Mucosa of descending colon (tissue), 3 donors: ENCODE results near the gene IL24. TPM values are rescaled to one million over a fixed set of nuclear protein-coding genes. Genes with fewer than 3 reads are reported as not detected.
A peak's percentile ranks its signal among the peaks of the same experiment; 100 is the strongest.

Experiments
- ATAC-seq: fragments of 200-7000 bp; cut with Tn5 transposase; one replicate; pipeline ENCODE4 v1.9.1; 2020; ENCODE audit warnings: mild to moderate bottlenecking, moderate library complexity
- DNase-seq, 3 donors: peaks; one replicate each; pipeline ENCODE4 v3.0.0-alpha.2; 2020
- H3K36me3 ChIP-seq: fragments of 200-600 bp; one replicate; pipeline ENCODE4 v1.8.0; 2021; ENCODE audit warnings: low read depth, mild to moderate bottlenecking
- H3K4me1 ChIP-seq: fragments of 200-600 bp; one replicate; pipeline ENCODE4 v1.8.0; 2021; ENCODE audit warnings: low read depth, mild to moderate bottlenecking
- H3K4me3 ChIP-seq: fragments of 200-600 bp; one replicate; pipeline ENCODE4 v1.8.0; 2021; ENCODE audit warnings: mild to moderate bottlenecking
- H3K9me3 ChIP-seq: fragments of 200-600 bp; one replicate; pipeline ENCODE4 v1.8.0; 2021; ENCODE audit warnings: mild to moderate bottlenecking
- intact Hi-C, 2 donors: fragments of 100-400 bp; cut with DNase I in 1 of 2; cut with micrococcal nuclease in 1 of 2; formaldehyde crosslinking; loops; one replicate each; pipeline versions ENCODE4 v1.11.0 to v1.11.1; 2022; cut with DNase I, micrococcal nuclease
- total RNA-seq, 3 donors: library from RNA; stranded (reverse); fragmentation: NEBNext Ultra II Directional in 2 of 3; extraction: Animal tissue kit (Norgen Biotek cat#: 25700) in 2 of 3; gene quantifications; one replicate each; pipeline versions ENCODE4 v1.2.1 to v1.2.4, GENCODE V29; 2021 to 2023
- TF ChIP-seq, protein P1 (sequence below): fragments of 200-600 bp; IDR thresholded peaks from one replicate; pipeline ENCODE4 v1.8.0; 2022; ENCODE audit warnings: antibody characterized with exemption, mild to moderate bottlenecking
- donor health status: DM: no; HTN: no; CAD: no; lungs with moderate emphysema.
- donor health status: DM: no; HTN: no; CAD: no.
- donor health status: DM: no; HTN: yes; CAD: no.

IL24 gene
- total RNA-seq, 3 donors from 2014 or later: not detected

DNA sequence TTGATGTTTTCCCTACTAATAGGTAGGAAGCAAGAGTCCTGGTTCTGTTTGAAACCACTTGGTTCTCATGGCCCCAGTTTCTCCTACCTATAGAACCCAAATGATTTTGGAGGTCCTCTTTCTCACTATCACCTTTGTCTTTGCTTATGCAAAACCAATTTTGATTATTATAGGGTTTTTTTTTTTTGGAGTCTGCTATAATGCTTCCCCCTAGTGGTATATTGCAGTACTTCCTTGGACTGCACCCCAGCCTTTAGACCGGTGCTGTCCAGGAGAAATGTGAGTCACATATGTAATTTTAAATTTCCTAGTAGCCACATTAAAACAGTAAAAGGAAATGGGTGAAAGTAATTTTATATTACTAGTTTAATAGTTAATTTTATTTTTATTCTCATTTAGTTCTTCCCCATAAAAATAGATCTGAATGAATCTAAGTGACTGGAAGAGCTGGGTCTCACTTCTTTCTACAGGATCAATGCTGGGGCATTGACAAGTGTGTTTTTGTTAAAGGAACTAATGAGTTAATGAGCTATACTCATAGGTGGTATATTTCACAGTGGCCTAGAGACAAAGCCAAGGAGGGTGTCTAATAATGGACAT, 13.9 kb downstream of the IL24 start:
- peak; percentile 50 for ATAC-seq
- DNase-seq: peak in 1 of 3 donors; percentile 60
- intact Hi-C loops: loop anchor here (5.0 to 10.0 kb wide), 4 partner anchors 99 to 276 kb away; partner anchors contain the start of gene DYRK3 (in 1 of the 2)

DNA sequence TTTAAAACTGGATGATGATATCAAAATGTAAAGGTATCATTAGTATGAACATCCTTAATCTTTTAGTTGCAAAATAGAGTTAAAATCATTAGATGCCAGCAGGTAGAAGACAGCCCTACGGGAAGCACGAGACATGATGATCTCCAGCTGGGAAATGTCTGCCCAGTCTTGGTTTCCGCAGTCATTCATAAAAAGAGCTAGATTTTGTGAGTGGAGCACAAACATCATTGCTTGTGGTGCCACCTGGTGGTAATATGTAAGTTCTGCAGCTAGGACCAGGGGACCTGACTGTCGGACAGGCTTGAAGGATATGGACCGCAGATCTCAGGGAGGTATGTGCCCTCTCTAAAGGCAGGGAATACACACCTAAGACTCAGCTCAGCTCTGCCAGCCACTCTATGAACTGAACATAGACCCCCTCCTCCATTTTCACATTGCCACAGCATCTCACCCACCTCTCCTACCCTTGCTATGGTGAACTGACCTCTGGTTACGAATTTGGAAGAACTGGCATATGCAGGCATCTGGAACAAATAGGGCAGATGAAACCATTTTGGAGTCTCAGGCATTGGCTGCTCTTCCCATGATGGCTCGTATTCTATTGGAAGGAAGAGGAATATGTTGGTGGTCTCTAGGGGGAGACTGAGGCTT, 15.3 kb downstream of the IL24 start:
- peak; percentile 65 for ATAC-seq
- TF ChIP-seq, protein P1, sequence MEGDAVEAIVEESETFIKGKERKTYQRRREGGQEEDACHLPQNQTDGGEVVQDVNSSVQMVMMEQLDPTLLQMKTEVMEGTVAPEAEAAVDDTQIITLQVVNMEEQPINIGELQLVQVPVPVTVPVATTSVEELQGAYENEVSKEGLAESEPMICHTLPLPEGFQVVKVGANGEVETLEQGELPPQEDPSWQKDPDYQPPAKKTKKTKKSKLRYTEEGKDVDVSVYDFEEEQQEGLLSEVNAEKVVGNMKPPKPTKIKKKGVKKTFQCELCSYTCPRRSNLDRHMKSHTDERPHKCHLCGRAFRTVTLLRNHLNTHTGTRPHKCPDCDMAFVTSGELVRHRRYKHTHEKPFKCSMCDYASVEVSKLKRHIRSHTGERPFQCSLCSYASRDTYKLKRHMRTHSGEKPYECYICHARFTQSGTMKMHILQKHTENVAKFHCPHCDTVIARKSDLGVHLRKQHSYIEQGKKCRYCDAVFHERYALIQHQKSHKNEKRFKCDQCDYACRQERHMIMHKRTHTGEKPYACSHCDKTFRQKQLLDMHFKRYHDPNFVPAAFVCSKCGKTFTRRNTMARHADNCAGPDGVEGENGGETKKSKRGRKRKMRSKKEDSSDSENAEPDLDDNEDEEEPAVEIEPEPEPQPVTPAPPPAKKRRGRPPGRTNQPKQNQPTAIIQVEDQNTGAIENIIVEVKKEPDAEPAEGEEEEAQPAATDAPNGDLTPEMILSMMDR: peak; percentile 72
- intact Hi-C loops: loop anchor here (5.0 to 10.0 kb wide), 4 partner anchors 100 to 278 kb away; partner anchors contain the start of gene DYRK3 (in 1 of the 2)
- H3K4me1 ChIP-seq: peaks cover 16% of the 10 kb centered on the region
- no peak overlapping the region for H3K4me3 ChIP-seq
- H3K36me3 ChIP-seq: no peaks in the 10 kb centered on the region
- no peaks in the 10 kb centered on the region for H3K9me3 ChIP-seq
- DNase-seq: peak in 2 of 3 donors; percentile 60 to 81

More for the DNA sequence above, 13.9 kb downstream of the IL24 start:
- peaks cover 16% of the 10 kb centered on the region for H3K4me1 ChIP-seq
- H3K4me3 ChIP-seq: no peak overlapping the region
- TF ChIP-seq, protein P1: peak; percentile 77
- H3K36me3 ChIP-seq: no peaks in the 10 kb centered on the region
- H3K9me3 ChIP-seq: no peaks in the 10 kb centered on the region

DNA sequence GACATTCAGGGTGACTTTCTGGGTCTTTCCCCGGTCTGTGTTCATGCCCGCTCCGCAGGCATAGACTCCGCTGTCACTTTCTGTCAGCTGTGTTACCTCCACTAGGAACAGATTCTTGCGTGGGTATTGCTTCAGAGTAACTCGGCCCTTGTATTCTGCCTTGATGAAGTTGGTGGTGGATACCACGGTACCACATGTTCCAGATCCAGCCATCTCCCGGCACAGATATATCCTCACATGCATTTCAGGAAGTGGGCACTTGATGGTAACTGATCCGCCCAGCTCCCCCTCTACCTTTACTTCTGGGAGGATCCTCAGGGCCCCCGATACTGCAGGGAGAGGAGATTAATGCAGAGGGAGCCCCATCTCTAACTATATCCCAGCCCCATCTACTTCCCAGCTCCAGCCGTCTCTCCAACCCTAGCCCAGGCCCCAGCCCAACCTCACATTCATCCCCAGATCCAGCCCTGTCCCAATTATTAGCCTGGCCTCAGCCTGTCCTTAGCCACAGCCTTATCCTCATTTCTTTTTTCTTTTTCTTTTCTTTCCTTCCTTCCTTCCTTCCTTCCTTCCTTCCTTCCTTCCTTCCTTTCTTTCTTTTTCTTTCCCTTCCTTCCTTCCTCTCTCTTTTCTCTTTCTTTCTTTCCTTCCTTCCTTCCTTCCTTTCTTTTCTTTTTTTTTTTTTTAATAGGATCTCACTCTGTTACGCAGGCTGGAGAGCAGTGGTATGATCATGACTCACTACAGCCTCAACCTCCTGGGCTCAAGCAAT, 16.7 kb downstream of the IL24 start:
- no peak for ATAC-seq
- Histone ChIP-seq H3K36me3 (no peaks in the 10 kb centered on the region), H3K4me3 (no peak overlapping the region), H3K4me1 (peaks cover 11% of the 10 kb centered on the region), H3K9me3 (no peaks in the 10 kb centered on the region)
- TF ChIP-seq, protein P1: no peak
- no peak for DNase-seq
- intact Hi-C loops: loop anchor here (5.0 to 10.0 kb wide), 4 partner anchors 102 to 279 kb away; partner anchors contain the start of gene DYRK3 (in 1 of the 2)

DNA sequence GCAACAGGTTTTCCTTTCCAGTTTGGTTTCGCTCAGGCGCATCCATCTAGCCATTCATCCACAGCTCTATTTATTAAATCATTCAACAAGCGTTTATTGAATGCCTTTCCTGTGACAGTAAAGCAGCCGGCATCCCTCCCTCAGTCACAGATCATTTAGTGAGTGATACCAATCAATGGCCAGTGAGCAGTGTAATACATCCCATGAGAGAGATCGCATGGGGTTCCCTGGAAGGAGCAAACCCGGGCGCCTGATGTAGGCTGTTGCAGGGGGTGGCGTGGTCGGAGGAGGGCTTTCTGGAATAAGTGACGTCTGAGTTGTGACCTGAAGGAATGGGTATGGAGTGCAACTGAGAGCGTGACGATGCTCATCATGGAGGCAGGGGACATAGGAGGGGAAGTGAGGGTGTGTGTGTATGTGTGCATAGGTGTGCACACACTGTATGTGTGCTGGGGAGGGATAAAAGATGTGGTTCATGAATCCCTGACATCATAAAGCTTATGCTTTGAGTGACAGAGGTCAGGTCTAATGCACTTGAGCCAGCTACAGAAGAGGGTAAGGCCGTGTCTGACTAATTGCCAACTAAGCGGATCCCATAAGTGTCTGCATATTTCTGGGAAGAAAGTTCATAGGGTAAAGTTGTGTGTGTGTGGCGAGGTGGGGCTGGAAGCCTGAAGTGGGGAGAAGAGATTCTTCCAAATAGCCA, 17.9 kb downstream of the IL24 start:
- Histone ChIP-seq H3K36me3 (no peaks in the 10 kb centered on the region), H3K4me1 (peaks cover 5% of the 10 kb centered on the region), H3K4me3 (no peak overlapping the region), H3K9me3 (no peaks in the 10 kb centered on the region)
- no peak for ATAC-seq
- no peak for DNase-seq
- intact Hi-C loops: loop anchor here (10.0 kb wide), 2 partner anchors 180 to 280 kb away; partner anchors contain the start of gene DYRK3 (in 1 of the 2)
- TF ChIP-seq, protein P1: no peak
